Vein endothelial cell (primary cell): ENCODE measurements around the gene PRR15. TPM values are rescaled to one million over a fixed set of nuclear protein-coding genes. Genes with fewer than 3 reads are reported as not detected.

Experiments
- total RNA-seq: library from RNA; depleted of rRNA; stranded (reverse); fragments of >200 nt; gene quantifications from 2 replicates; pipeline ENCODE4 v1.2.3, GENCODE V29; 2012

Gene PRR15, protein sequence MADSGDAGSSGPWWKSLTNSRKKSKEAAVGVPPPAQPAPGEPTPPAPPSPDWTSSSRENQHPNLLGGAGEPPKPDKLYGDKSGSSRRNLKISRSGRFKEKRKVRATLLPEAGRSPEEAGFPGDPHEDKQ
- 0.48 and 2.9 TPM in 2 replicates for total RNA-seq

DNA sequence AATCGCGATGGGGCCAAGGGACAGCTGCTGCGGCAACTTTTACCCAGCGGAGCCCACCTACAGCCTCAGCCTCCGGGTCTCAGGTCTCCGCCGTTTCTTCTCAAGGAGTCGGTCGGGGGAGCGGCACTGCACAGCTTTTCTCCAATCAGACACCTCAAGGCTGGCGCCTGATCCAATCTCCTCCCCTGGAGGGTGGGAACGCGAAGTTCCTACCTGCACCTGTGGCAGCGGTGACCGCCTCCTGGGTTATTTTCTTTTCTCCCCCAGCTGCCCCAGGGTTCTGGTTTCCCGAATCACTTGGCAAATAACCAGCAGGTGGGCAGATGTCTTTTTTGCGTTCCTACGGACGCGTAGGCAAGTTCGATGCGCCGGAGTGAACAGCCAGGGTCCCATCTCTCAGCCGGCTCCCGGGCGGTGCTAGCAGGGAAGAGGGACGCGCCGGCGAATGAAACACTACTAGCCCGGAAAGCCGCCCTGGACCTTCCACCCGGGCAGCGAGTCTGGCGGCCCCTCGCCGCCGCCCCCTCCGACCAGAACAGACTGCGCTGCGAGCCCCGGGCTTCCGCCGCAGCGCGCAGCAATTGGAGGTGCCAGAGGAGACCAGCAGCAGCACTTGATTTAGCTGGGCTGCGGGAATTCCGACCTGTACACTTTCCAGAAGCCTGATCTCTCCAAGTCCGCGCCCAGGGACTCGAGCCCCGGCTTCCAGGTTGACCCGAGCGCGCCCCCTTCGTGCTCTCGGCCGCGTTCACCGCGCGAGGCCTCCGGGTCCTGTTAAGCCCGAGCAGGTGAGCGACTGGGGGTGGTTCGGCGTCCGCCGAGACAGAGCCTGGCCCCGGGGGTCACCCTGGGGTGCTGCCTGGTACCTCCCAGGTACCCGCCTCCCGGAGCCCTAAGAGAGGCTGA, at the start of gene PRR15:
Gene PRR15, plus strand, starts transcription at position 246 of the 906 bp plus-strand sequence. CDS start 2,495 bp downstream, outside the sequence.

Other genes with a start within 250 kb of the PRR15 start
- gene WIPF3, start 242.7 kb downstream of the PRR15 start, total RNA-seq: 0.10 TPM in 1 of 2 replicates, not detected in the other